ENCODE data around the gene ADAMTS7. TPM values are rescaled to one million over a fixed set of nuclear protein-coding genes. Genes with fewer than 3 reads are reported as not detected.

Gene ADAMTS7
- total and polyA plus RNA-seq, 2 of the 13 experiments (the other 11 are each of a cell fraction or from before 2014, with no cell fraction given), result 0.09 to 0.12 TPM

DNA sequence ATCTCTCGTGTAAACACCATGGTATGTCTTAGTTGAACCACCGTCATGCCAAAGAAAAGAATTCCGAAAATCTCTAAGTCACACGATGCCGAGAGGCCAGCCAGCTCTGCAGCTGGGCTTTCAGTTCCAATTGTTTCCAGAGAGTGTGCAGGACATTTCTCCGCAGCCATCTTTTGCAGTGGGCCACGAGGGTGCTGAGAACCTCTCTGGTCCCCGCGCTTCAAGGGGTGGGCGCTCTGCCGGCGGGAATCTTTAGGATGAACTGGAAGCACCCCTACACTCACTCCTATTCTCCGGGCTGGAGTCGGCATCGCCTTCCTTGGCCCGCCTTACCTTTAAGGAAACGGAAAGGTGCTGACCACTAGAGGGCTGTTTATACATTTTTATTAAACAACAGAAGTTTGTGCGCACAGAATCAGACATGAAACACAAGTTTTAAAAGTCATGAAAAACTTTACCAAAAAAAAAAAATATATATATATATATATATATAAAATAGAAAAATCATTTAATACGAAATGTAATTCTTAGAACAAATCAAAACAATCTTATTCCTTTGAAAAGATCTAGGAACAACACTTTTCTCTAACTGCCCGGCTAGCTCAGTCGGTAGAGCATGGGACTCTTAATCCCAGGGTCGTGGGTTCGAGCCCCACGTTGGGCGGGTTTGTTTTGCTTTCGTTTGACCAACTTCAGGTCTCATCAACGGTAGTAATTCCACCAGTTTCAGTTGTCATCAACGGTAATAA, 48.9 kb upstream of the ADAMTS7 start (continued):
- no peak for TF ChIP-seq ZMAT3 (CRISPR knock-in tag; conservative IDR thresholded peaks at IDR 0.05)
- TF ChIP-seq, protein P1, sequence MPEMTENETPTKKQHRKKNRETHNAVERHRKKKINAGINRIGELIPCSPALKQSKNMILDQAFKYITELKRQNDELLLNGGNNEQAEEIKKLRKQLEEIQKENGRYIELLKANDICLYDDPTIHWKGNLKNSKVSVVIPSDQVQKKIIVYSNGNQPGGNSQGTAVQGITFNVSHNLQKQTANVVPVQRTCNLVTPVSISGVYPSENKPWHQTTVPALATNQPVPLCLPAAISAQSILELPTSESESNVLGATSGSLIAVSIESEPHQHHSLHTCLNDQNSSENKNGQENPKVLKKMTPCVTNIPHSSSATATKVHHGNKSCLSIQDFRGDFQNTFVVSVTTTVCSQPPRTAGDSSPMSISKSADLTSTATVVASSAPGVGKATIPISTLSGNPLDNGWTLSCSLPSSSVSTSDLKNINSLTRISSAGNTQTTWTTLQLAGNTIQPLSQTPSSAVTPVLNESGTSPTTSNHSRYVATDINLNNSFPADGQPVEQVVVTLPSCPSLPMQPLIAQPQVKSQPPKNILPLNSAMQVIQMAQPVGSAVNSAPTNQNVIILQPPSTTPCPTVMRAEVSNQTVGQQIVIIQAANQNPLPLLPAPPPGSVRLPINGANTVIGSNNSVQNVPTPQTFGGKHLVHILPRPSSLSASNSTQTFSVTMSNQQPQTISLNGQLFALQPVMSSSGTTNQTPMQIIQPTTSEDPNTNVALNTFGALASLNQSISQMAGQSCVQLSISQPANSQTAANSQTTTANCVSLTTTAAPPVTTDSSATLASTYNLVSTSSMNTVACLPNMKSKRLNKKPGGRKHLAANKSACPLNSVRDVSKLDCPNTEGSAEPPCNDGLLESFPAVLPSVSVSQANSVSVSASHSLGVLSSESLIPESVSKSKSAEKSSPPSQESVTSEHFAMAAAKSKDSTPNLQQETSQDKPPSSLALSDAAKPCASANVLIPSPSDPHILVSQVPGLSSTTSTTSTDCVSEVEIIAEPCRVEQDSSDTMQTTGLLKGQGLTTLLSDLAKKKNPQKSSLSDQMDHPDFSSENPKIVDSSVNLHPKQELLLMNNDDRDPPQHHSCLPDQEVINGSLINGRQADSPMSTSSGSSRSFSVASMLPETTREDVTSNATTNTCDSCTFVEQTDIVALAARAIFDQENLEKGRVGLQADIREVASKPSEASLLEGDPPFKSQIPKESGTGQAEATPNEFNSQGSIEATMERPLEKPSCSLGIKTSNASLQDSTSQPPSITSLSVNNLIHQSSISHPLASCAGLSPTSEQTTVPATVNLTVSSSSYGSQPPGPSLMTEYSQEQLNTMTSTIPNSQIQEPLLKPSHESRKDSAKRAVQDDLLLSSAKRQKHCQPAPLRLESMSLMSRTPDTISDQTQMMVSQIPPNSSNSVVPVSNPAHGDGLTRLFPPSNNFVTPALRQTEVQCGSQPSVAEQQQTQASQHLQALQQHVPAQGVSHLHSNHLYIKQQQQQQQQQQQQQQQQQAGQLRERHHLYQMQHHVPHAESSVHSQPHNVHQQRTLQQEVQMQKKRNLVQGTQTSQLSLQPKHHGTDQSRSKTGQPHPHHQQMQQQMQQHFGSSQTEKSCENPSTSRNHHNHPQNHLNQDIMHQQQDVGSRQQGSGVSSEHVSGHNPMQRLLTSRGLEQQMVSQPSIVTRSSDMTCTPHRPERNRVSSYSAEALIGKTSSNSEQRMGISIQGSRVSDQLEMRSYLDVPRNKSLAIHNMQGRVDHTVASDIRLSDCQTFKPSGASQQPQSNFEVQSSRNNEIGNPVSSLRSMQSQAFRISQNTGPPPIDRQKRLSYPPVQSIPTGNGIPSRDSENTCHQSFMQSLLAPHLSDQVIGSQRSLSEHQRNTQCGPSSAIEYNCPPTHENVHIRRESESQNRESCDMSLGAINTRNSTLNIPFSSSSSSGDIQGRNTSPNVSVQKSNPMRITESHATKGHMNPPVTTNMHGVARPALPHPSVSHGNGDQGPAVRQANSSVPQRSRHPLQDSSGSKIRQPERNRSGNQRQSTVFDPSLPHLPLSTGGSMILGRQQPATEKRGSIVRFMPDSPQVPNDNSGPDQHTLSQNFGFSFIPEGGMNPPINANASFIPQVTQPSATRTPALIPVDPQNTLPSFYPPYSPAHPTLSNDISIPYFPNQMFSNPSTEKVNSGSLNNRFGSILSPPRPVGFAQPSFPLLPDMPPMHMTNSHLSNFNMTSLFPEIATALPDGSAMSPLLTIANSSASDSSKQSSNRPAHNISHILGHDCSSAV (CRISPR knock-in tag; IDR thresholded peaks at IDR 0.05; ENCODE audit: borderline replicate concordance), result no peak
- TF ChIP-seq TBL1XR1 (IDR thresholded peaks at IDR 0.05; ENCODE audit: borderline replicate concordance, low read length, partially characterized antibody), result no peak
- TF ChIP-seq NR2C2 (CRISPR knock-in tag; IDR thresholded peaks at IDR 0.05; ENCODE audit: borderline replicate concordance), result no peak
- TF ChIP-seq NR1H2 (CRISPR knock-in tag; IDR thresholded peaks at IDR 0.05; ENCODE audit: borderline replicate concordance, low read depth), result no peak
- no peak for TF ChIP-seq ZNF17 (CRISPR knock-in tag; IDR thresholded peaks at IDR 0.05)
- TF ChIP-seq NCOA5 (CRISPR knock-in tag; IDR thresholded peaks at IDR 0.05), result no peak
- TF ChIP-seq, protein P2, sequence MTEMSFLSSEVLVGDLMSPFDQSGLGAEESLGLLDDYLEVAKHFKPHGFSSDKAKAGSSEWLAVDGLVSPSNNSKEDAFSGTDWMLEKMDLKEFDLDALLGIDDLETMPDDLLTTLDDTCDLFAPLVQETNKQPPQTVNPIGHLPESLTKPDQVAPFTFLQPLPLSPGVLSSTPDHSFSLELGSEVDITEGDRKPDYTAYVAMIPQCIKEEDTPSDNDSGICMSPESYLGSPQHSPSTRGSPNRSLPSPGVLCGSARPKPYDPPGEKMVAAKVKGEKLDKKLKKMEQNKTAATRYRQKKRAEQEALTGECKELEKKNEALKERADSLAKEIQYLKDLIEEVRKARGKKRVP (CRISPR knock-in tag; IDR thresholded peaks at IDR 0.05), result no peak
- no peak for TF ChIP-seq ZNF776 (CRISPR knock-in tag; IDR thresholded peaks at IDR 0.05)
- TF ChIP-seq, protein P3, sequence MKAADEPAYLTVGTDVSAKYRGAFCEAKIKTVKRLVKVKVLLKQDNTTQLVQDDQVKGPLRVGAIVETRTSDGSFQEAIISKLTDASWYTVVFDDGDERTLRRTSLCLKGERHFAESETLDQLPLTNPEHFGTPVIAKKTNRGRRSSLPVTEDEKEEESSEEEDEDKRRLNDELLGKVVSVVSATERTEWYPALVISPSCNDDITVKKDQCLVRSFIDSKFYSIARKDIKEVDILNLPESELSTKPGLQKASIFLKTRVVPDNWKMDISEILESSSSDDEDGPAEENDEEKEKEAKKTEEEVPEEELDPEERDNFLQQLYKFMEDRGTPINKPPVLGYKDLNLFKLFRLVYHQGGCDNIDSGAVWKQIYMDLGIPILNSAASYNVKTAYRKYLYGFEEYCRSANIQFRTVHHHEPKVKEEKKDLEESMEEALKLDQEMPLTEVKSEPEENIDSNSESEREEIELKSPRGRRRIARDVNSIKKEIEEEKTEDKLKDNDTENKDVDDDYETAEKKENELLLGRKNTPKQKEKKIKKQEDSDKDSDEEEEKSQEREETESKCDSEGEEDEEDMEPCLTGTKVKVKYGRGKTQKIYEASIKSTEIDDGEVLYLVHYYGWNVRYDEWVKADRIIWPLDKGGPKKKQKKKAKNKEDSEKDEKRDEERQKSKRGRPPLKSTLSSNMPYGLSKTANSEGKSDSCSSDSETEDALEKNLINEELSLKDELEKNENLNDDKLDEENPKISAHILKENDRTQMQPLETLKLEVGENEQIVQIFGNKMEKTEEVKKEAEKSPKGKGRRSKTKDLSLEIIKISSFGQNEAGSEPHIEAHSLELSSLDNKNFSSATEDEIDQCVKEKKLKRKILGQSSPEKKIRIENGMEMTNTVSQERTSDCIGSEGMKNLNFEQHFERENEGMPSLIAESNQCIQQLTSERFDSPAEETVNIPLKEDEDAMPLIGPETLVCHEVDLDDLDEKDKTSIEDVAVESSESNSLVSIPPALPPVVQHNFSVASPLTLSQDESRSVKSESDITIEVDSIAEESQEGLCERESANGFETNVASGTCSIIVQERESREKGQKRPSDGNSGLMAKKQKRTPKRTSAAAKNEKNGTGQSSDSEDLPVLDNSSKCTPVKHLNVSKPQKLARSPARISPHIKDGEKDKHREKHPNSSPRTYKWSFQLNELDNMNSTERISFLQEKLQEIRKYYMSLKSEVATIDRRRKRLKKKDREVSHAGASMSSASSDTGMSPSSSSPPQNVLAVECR (CRISPR knock-in tag; IDR thresholded peaks at IDR 0.05; ENCODE audit: borderline replicate concordance), result no peak
- TF ChIP-seq, protein P4, sequence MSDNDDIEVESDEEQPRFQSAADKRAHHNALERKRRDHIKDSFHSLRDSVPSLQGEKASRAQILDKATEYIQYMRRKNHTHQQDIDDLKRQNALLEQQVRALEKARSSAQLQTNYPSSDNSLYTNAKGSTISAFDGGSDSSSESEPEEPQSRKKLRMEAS (IDR thresholded peaks at IDR 0.05), result 0 out of 2 replicates have a peak, but pooled peaks have one; percentile 10
- no peak for TF ChIP-seq FLYWCH1 (CRISPR knock-in tag; IDR thresholded peaks at IDR 0.05)
- TF ChIP-seq, protein P5, sequence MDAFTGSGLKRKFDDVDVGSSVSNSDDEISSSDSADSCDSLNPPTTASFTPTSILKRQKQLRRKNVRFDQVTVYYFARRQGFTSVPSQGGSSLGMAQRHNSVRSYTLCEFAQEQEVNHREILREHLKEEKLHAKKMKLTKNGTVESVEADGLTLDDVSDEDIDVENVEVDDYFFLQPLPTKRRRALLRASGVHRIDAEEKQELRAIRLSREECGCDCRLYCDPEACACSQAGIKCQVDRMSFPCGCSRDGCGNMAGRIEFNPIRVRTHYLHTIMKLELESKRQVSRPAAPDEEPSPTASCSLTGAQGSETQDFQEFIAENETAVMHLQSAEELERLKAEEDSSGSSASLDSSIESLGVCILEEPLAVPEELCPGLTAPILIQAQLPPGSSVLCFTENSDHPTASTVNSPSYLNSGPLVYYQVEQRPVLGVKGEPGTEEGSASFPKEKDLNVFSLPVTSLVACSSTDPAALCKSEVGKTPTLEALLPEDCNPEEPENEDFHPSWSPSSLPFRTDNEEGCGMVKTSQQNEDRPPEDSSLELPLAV (CRISPR knock-in tag; conservative IDR thresholded peaks at IDR 0.05; ENCODE audit: low read depth), result no peak
